AG04449 (cell line): ENCODE results near the gene DEGS1.

Source experiments
- CTCF ChIA-PET: fragments of 350-600 bp; formaldehyde crosslinking; extraction: SDS; loops from one replicate; lab custom pipeline; 2021; ENCODE audit warnings: antibody characterized with exemption; lab: Yijun Ruan, JAX
- POLR2A ChIA-PET: fragments of 400-600, 350-600 bp; formaldehyde crosslinking; extraction: SDS; loops from one replicate; lab custom pipeline; 2020; ENCODE audit warnings: antibody characterized with exemption, inconsistent platforms; lab: Yijun Ruan, JAX
- DNase-seq: peaks from one replicate; pipeline ENCODE4 v3.0.0-alpha.2; 2010; ENCODE audit warnings: low read depth, low spot score
- H3K4me3 ChIP-seq: 2 replicates; pipeline ENCODE4 v1.5.1; 2011; ENCODE audit warnings: low read depth, mild to moderate bottlenecking, control low read depth, low read length
- TF ChIP-seq, protein P1 (sequence below): IDR thresholded peaks from one replicate; pipeline ENCODE4 v1.5.1; 2011; ENCODE audit warnings: mild to moderate bottlenecking, moderate library complexity, low read length, control low read depth, inconsistent platforms; ENCODE audit not compliant: insufficient read depth; ENCODE audit errors: missing control alignments

The DEGS1 gene

DNA sequence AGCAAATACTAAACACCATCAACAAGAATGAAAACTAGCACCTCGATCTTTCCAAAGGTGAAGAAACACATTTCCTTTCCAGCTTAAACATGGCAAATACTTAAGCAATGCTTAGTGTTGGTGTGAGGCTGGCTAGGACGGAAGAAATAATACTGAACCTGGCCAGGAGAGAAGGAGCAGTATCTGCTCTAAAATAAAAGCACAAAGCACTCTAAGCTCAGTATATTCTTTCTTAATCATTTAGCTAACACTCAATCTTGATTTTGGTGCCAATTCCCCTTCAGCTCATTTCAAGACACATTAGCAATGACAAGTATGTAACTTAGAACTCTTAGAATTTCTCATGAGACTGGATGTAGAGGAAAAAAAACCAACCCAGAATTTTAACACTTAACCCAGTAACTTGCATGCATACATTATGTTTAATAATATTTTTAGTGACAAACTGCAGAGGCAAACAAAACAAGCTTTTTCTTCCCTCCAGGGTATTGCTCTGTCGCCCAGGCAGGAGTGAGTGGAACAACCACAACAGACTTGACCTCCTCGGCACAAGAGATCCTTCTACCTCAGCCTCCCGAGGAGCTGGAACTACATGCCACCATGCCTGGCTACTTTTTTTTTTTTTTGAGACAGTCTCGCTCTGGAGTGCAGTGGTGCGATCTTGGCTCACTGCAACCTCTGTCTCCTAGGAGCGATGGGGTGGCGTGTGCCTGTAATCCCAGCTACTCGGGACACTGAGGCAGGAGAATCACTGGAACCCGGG lies 54.3 kb downstream of the DEGS1 start:
- no peak for DNase-seq
- TF ChIP-seq, protein P1, sequence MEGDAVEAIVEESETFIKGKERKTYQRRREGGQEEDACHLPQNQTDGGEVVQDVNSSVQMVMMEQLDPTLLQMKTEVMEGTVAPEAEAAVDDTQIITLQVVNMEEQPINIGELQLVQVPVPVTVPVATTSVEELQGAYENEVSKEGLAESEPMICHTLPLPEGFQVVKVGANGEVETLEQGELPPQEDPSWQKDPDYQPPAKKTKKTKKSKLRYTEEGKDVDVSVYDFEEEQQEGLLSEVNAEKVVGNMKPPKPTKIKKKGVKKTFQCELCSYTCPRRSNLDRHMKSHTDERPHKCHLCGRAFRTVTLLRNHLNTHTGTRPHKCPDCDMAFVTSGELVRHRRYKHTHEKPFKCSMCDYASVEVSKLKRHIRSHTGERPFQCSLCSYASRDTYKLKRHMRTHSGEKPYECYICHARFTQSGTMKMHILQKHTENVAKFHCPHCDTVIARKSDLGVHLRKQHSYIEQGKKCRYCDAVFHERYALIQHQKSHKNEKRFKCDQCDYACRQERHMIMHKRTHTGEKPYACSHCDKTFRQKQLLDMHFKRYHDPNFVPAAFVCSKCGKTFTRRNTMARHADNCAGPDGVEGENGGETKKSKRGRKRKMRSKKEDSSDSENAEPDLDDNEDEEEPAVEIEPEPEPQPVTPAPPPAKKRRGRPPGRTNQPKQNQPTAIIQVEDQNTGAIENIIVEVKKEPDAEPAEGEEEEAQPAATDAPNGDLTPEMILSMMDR: no peak
- H3K4me3 ChIP-seq: no peak overlapping the region
- POLR2A ChIA-PET: no interaction called here
- CTCF ChIA-PET: interaction anchor here (0.6 to 1.1 kb wide), 2 partner anchors 20 to 122 kb away, joined by 3 read pairs; no protein-coding TSS in a partner anchor

DNA sequence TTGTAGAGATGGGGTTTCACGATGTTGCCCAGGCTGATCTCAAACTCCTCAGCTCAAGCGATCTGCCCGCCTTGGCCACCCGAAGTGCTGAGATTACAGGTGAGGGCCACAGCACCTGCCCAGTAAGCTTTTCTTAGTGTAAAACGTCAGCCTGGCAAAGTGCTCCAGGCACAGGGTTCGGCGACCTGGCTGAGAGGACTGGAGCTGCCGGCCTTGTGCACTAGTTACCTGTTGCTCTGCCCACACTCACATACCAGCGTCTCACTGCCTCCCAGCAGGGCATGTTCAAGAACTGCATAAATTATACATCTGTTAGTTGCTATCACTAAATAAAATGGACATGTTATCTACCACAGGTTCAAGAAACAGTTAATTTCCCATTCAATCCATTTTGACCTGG lies 55.2 kb downstream of the DEGS1 start:
- TF ChIP-seq, protein P1: no peak
- POLR2A ChIA-PET: no interaction called here
- no peak overlapping the region for H3K4me3 ChIP-seq
- no peak for DNase-seq
- CTCF ChIA-PET: interaction anchor here (0.6 to 0.7 kb wide), 2 partner anchors 42 to 123 kb away, joined by 3 read pairs; no protein-coding TSS in a partner anchor

DNA sequence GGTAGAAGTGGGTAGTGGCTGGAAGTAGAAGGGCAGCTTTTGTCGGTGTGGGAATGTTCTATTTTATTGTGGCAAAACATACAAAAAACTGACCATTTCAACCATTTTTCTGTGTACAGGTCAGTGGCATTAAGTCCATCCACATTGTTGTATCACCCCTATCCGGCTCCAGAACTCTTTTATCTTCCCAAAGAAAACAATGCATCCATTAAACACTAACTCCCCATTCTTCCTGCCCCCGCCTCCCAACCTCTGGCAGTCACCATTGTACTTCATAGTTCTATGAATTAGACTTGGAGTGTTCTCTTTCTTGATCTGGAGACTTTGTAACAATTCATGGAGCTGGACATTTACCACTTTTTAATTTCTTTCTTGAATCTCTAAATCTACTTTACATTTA lies 55.7 kb downstream of the DEGS1 start:
- CTCF ChIA-PET: no interaction called here

More for the DNA sequence above, 55.7 kb downstream of the DEGS1 start:
- H3K4me3 ChIP-seq: no peak overlapping the region
- no peak for DNase-seq
- POLR2A ChIA-PET: no interaction called here
- TF ChIP-seq, protein P1: no peak
